ENCODE results near the gene UBAC2. TPM values are rescaled to one million over a fixed set of nuclear protein-coding genes. Genes with fewer than 3 reads are reported as not detected.

UBAC2 gene
- total and polyA plus RNA-seq, 2 of the 8 experiments (the other 6 are each of a cell fraction or from before 2014, with no cell fraction given): 75.9 to 76.9 TPM

DNA sequence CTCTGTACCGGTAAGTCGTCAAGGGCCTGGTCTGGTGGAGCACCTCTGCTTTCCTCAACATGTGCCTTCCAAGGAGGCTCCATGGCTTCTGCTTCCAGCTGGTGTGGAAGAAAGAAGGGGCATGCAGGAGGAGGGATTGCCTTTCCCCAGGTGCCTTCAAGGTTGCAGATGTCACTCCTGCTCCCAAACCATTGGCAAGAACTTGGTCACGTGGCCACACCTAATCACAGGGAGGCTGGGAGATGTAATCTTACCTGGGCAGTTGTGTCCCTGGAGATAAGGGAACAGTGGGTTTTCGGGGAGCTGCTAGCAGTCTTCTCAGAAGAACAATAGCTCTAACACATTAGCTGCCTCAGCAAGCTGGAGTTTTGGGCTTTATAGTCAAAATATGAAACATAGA is 67.3 kb downstream of the UBAC2 start:
- H3K56ac ChIP-seq (replicated peaks; ENCODE audit: insufficient read length, low read depth, low read length): no peak overlapping the region
- no peak overlapping the region for H3K4me2 ChIP-seq (ENCODE audit: insufficient read depth in 1 of 2, low read depth in 2 of 2, low read length in 2 of 2)
- WGBS, 2 experiments (ENCODE audit: extremely low coverage in 1 of 2, insufficient coverage in 1 of 2, insufficient read length in 1 of 2, insufficient replicate concordance in 2 of 2, low coverage in 1 of 2, low lambda C conversion rate in 2 of 2, missing lambda C conversion rate in 1 of 2): 91% methylated on average over 4 of the region's 4 CpGs; no CpG with 5 or more reads in 1 of the 2 experiments
- H2BK12ac ChIP-seq (ENCODE audit: low read depth, low read length): no peak overlapping the region
- no peak overlapping the region for H2BK15ac ChIP-seq (ENCODE audit: low read length)
- H3K14ac ChIP-seq (ENCODE audit: insufficient read length): no peak overlapping the region
- H2BK5ac ChIP-seq (ENCODE audit: low read depth, low read length): no peak overlapping the region
- no peak for DNase-seq (ENCODE audit: low read depth in 1 of 2, low spot score in 2 of 2)
- no peaks in the 10 kb centered on the region; a peak in 1 of 4 replicates for H3K79me2 ChIP-seq (ENCODE audit: control insufficient read depth in 1 of 2, insufficient read depth in 2 of 2, low read length in 2 of 2)
- TF ChIP-seq, protein P1, sequence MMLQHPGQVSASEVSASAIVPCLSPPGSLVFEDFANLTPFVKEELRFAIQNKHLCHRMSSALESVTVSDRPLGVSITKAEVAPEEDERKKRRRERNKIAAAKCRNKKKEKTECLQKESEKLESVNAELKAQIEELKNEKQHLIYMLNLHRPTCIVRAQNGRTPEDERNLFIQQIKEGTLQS (IDR thresholded peaks at IDR 0.05; ENCODE audit: insufficient read depth, low read depth, low read length): no peak
- TF ChIP-seq JUN (IDR thresholded peaks at IDR 0.05; ENCODE audit: low read depth, low read length) (no peak), GABPA (IDR thresholded peaks at IDR 0.05; ENCODE audit: borderline replicate concordance, insufficient read depth, low read length) (no peak), SP2 (IDR thresholded peaks at IDR 0.05; ENCODE audit: low read length) (no peak), SIRT6 (IDR thresholded peaks at IDR 0.05; ENCODE audit: low read length) (no peak)
- TF ChIP-seq, protein P2, sequence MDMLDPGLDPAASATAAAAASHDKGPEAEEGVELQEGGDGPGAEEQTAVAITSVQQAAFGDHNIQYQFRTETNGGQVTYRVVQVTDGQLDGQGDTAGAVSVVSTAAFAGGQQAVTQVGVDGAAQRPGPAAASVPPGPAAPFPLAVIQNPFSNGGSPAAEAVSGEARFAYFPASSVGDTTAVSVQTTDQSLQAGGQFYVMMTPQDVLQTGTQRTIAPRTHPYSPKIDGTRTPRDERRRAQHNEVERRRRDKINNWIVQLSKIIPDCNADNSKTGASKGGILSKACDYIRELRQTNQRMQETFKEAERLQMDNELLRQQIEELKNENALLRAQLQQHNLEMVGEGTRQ (IDR thresholded peaks at IDR 0.05; ENCODE audit: low read length): no peak
- H2AFZ ChIP-seq (ENCODE audit: low read length): no peak overlapping the region
- H3K4ac ChIP-seq (replicated peaks; ENCODE audit: insufficient read length, low read depth, low read length): no peak overlapping the region
- peaks cover 0 to 3% of the 10 kb centered on the region in 2 experiments for H4K20me1 ChIP-seq (replicated peaks in 1 of 2; ENCODE audit: control insufficient read depth in 1 of 2, insufficient read depth in 2 of 2, low read length in 2 of 2)
- no peaks in the 10 kb centered on the region; a peak in 1 of 7 replicates for H3K4me1 ChIP-seq (replicated peaks in 1 of 4; ENCODE audit: control insufficient read depth in 3 of 4, insufficient read depth in 4 of 4, low read length in 3 of 4)
- no peak overlapping the region for H4K5ac ChIP-seq (ENCODE audit: insufficient read length, low read depth, low read length)
- H2BK20ac ChIP-seq (ENCODE audit: low read length): no peak overlapping the region
- H3K9ac ChIP-seq (replicated peaks in 1 of 4; ENCODE audit: extremely low read depth in 1 of 4, low read depth in 3 of 4, low read length in 3 of 4): no peak overlapping the region
- no peak for FAIRE-seq
- peaks cover 2% of the 10 kb centered on the region; the same call in 1 of the 2 replicates for H3K23me2 ChIP-seq (ENCODE audit: low read depth, low read length)
- H3K36me3 ChIP-seq (ENCODE audit: control insufficient read depth in 2 of 4, insufficient read depth in 4 of 4, low read length in 3 of 4): peaks cover 0 to 3% (median 1%) of the 10 kb centered on the region in 4 experiments; a peak in 2 of 8 replicates
- H3K18ac ChIP-seq (ENCODE audit: extremely low read depth, low read length): no peak overlapping the region
- no peak overlapping the region for H4K91ac ChIP-seq (replicated peaks; ENCODE audit: insufficient read length, low read length)
- H3K9me3 ChIP-seq (ENCODE audit: insufficient read depth in 2 of 2, low read depth in 1 of 2, low read length in 1 of 2): no peaks in the 10 kb centered on the region
- H3K79me1 ChIP-seq (ENCODE audit: low read depth, low read length): peaks cover 4% of the 10 kb centered on the region; the same call in 1 of the 2 replicates
- no peak overlapping the region for H2BK120ac ChIP-seq (replicated peaks; ENCODE audit: low read depth, low read length)
- H3K23ac ChIP-seq (ENCODE audit: insufficient read length): no peak overlapping the region
- CTCF ChIA-PET (ENCODE audit: partially characterized antibody): interaction anchor here (0.6 to 10.8 kb wide), 12 partner anchors 15 to 168 kb away, joined by 3 to 242 read pairs (median 10); partner anchors contain the start of gene UBAC2
- POLR2A ChIA-PET (ENCODE audit: partially characterized antibody): interaction anchor here (3.4 kb wide), 1 partner anchor 68 kb away, joined by 17 read pairs; the partner anchor contains the start of gene UBAC2
- H3K27me3 ChIP-seq (replicated peaks in 1 of 4; ENCODE audit: control insufficient read depth in 3 of 4, extremely low read depth in 1 of 4, insufficient read depth in 3 of 4, low read length in 3 of 4): no peaks in the 10 kb centered on the region
- H3K4me3 ChIP-seq (ENCODE audit: extremely low read depth in 1 of 4, insufficient read depth in 2 of 4, low read depth in 3 of 4, low read length in 4 of 4): no peak overlapping the region
- H2AK5ac ChIP-seq (ENCODE audit: low read depth, low read length): no peak overlapping the region
- no peak overlapping the region for H4K8ac ChIP-seq (ENCODE audit: extremely low read depth, insufficient read depth, low read length)
- H3K27ac ChIP-seq (ENCODE audit: low read depth, low read length): no peak overlapping the region
